T-helper 2 cell treated with Interferon-gamma antibody and Interleukin-4, amounts not matched to agents 5 μg/mL and 100 μg/mL, for 36 hours (primary cell): ENCODE data around the gene PPM1N.
A peak's percentile ranks its signal among the peaks of the same experiment; 100 is the strongest.

ENCODE experiments used
- DNase-seq: peaks from one replicate; pipeline ENCODE4 v3.0.0; 2021; ENCODE audit warnings: low spot score
- H3K27ac Mint-ChIP-seq: one replicate; pipeline ENCODE4 v1.8.0; 2021; ENCODE audit warnings: mild to moderate bottlenecking, mixed read lengths
- H3K27me3 Mint-ChIP-seq: one replicate; pipeline ENCODE4 v1.8.0; 2021; ENCODE audit warnings: low read depth, mixed read lengths
- H3K36me3 Mint-ChIP-seq: one replicate; pipeline ENCODE4 v1.8.0; 2021; ENCODE audit warnings: low read depth, mixed read lengths
- H3K4me1 Mint-ChIP-seq: one replicate; pipeline ENCODE4 v1.8.0; 2021; ENCODE audit warnings: low read depth, mixed read lengths
- H3K4me3 Mint-ChIP-seq: one replicate; pipeline ENCODE4 v1.8.0; 2022; ENCODE audit warnings: mild to moderate bottlenecking, moderate library complexity, mixed read lengths
- H3K9me3 Mint-ChIP-seq: one replicate; pipeline ENCODE4 v1.8.0; 2021; ENCODE audit warnings: mixed read lengths

PPM1N gene

GRCh38 chr19:45517238-45517637, 19.0 kb downstream of the PPM1N start:
- Mint-ChIP-seq H3K36me3 (peaks cover 32% of the 10 kb centered on the region), H3K27ac (peak overlapping the region; percentile 41), H3K4me3 (no peak overlapping the region), H3K9me3 (no peaks in the 10 kb centered on the region), H3K4me1 (peaks cover 30% of the 10 kb centered on the region), H3K27me3 (no peaks in the 10 kb centered on the region)
- DNase-seq: no peak

GRCh38 chr19:45517641-45518468, 19.6 kb downstream of the PPM1N start:
- DNase-seq: no peak
- H3K36me3 Mint-ChIP-seq: peaks cover 30% of the 10 kb centered on the region
- peaks cover 29% of the 10 kb centered on the region for H3K4me1 Mint-ChIP-seq
- H3K9me3 Mint-ChIP-seq: no peaks in the 10 kb centered on the region
- no peaks in the 10 kb centered on the region for H3K27me3 Mint-ChIP-seq
- no peak overlapping the region for H3K4me3 Mint-ChIP-seq
- peak overlapping the region; percentile 41 for H3K27ac Mint-ChIP-seq

GRCh38 chr19:45518469-45518826, 20.2 kb downstream of the PPM1N start:
- no peak overlapping the region for H3K4me3 Mint-ChIP-seq
- no peaks in the 10 kb centered on the region for H3K27me3 Mint-ChIP-seq
- DNase-seq: no peak
- H3K4me1 Mint-ChIP-seq: peaks cover 27% of the 10 kb centered on the region
- H3K36me3 Mint-ChIP-seq: peaks cover 31% of the 10 kb centered on the region
- no peaks in the 10 kb centered on the region for H3K9me3 Mint-ChIP-seq
- no peak overlapping the region for H3K27ac Mint-ChIP-seq

- no peaks in the 10 kb centered on the region for H3K9me3 Mint-ChIP-seq
- no peaks in the 10 kb centered on the region for H3K27me3 Mint-ChIP-seq
- no peak overlapping the region for H3K27ac Mint-ChIP-seq
- peaks cover 43% of the 10 kb centered on the region for H3K36me3 Mint-ChIP-seq
- peaks cover 8% of the 10 kb centered on the region for H3K4me1 Mint-ChIP-seq
- no peak for DNase-seq
- H3K4me3 Mint-ChIP-seq: no peak overlapping the region
Measured at GRCh38 chr19:45522010-45522941, 24.0 kb downstream of the PPM1N start.

GRCh38 chr19:45523642-45524256, 25.5 kb downstream of the PPM1N start:
- Mint-ChIP-seq H3K4me3 (no peak overlapping the region), H3K27ac (no peak overlapping the region), H3K36me3 (peaks cover 44% of the 10 kb centered on the region), H3K9me3 (no peaks in the 10 kb centered on the region), H3K4me1 (peaks cover 13% of the 10 kb centered on the region), H3K27me3 (no peaks in the 10 kb centered on the region)
- peak; percentile 72 for DNase-seq

GRCh38 chr19:45524575-45525129, 26.4 kb downstream of the PPM1N start:
- Mint-ChIP-seq H3K36me3 (peaks cover 44% of the 10 kb centered on the region), H3K4me1 (peaks cover 13% of the 10 kb centered on the region), H3K27me3 (no peaks in the 10 kb centered on the region), H3K27ac (no peak overlapping the region), H3K9me3 (no peaks in the 10 kb centered on the region), H3K4me3 (no peak overlapping the region)
- no peak for DNase-seq

GRCh38 chr19:45526143-45526542, 27.9 kb downstream of the PPM1N start:
- Mint-ChIP-seq H3K27ac (no peak overlapping the region), H3K4me1 (peaks cover 13% of the 10 kb centered on the region), H3K27me3 (no peaks in the 10 kb centered on the region), H3K9me3 (peaks cover under 1% of the 10 kb centered on the region), H3K4me3 (no peak overlapping the region), H3K36me3 (peaks cover 39% of the 10 kb centered on the region)
- no peak for DNase-seq

- H3K36me3 Mint-ChIP-seq: peaks cover 40% of the 10 kb centered on the region
- H3K4me3 Mint-ChIP-seq: no peak overlapping the region
- peaks cover 13% of the 10 kb centered on the region for H3K4me1 Mint-ChIP-seq
- peaks cover 9% of the 10 kb centered on the region for H3K9me3 Mint-ChIP-seq
- DNase-seq: no peak
- no peak overlapping the region for H3K27ac Mint-ChIP-seq
- H3K27me3 Mint-ChIP-seq: no peaks in the 10 kb centered on the region
Measured at GRCh38 chr19:45526971-45527370, 28.7 kb downstream of the PPM1N start.

- Mint-ChIP-seq H3K36me3 (peaks cover 42% of the 10 kb centered on the region), H3K9me3 (peaks cover 9% of the 10 kb centered on the region), H3K27me3 (no peaks in the 10 kb centered on the region), H3K4me3 (no peak overlapping the region), H3K4me1 (peaks cover 13% of the 10 kb centered on the region), H3K27ac (no peak overlapping the region)
- no peak for DNase-seq
Measured at GRCh38 chr19:45527731-45528130, 29.5 kb downstream of the PPM1N start.

GRCh38 chr19:45528149-45528743, 30.0 kb downstream of the PPM1N start:
- Mint-ChIP-seq H3K27ac (peak overlapping the region; percentile 22), H3K4me3 (no peak overlapping the region), H3K4me1 (peaks cover 12% of the 10 kb centered on the region), H3K9me3 (peaks cover 9% of the 10 kb centered on the region), H3K36me3 (peaks cover 41% of the 10 kb centered on the region), H3K27me3 (no peaks in the 10 kb centered on the region)
- no peak for DNase-seq

GRCh38 chr19:45528744-45529419, 30.6 kb downstream of the PPM1N start:
- Mint-ChIP-seq H3K4me3 (no peak overlapping the region), H3K36me3 (peaks cover 34% of the 10 kb centered on the region), H3K9me3 (peaks cover 9% of the 10 kb centered on the region), H3K27me3 (no peaks in the 10 kb centered on the region), H3K4me1 (peaks cover 7% of the 10 kb centered on the region), H3K27ac (no peak overlapping the region)
- no peak for DNase-seq

GRCh38 chr19:45529420-45529785, 31.2 kb downstream of the PPM1N start:
- Mint-ChIP-seq H3K36me3 (peaks cover 30% of the 10 kb centered on the region), H3K9me3 (peaks cover 9% of the 10 kb centered on the region), H3K4me3 (no peak overlapping the region), H3K4me1 (peaks cover 6% of the 10 kb centered on the region), H3K27ac (no peak overlapping the region), H3K27me3 (no peaks in the 10 kb centered on the region)
- no peak for DNase-seq

- Mint-ChIP-seq H3K36me3 (peaks cover 22% of the 10 kb centered on the region), H3K27me3 (no peaks in the 10 kb centered on the region), H3K4me1 (peaks cover 6% of the 10 kb centered on the region), H3K4me3 (no peak overlapping the region), H3K9me3 (peaks cover 9% of the 10 kb centered on the region), H3K27ac (no peak overlapping the region)
- no peak for DNase-seq
Measured at GRCh38 chr19:45531349-45531748, 33.1 kb downstream of the PPM1N start.
